ENCODE results near the gene GLIS1.

Gene GLIS1

GRCh38 chr1:53689736-53690326, 49.1 kb downstream of the GLIS1 start:
- DNase-seq, result no peak

GRCh38 chr1:53689223-53689622, 49.7 kb downstream of the GLIS1 start:
- DNase-seq, result no peak

GRCh38 chr1:53688381-53689102, 50.4 kb downstream of the GLIS1 start:
- DNase-seq, result no peak

GRCh38 chr1:53687901-53688300, 51.1 kb downstream of the GLIS1 start:
- no peak for DNase-seq

DNA sequence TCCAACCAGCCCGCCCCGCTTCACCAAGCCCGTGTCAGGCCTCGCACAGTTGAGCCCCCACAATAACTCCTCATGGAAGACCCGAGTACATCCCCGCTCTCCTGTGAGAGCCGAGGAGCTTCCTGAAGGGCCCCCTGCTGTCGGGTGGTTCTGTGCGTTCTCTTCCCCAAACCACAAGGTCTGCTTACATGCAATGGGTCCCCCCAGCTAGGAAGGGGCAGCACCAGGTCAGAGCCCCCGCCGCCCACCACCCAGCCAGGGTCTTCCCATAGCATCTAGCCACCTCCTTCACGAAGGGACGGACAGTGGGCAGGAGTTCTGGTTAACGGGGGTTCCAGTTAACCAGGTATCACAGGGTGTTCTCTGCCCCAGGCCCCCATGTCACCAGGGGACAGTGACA, 51.5 kb downstream of the GLIS1 start:
- no peak for DNase-seq

GRCh38 chr1:53686965-53687267, 52.0 kb downstream of the GLIS1 start:
- DNase-seq, result no peak

DNA sequence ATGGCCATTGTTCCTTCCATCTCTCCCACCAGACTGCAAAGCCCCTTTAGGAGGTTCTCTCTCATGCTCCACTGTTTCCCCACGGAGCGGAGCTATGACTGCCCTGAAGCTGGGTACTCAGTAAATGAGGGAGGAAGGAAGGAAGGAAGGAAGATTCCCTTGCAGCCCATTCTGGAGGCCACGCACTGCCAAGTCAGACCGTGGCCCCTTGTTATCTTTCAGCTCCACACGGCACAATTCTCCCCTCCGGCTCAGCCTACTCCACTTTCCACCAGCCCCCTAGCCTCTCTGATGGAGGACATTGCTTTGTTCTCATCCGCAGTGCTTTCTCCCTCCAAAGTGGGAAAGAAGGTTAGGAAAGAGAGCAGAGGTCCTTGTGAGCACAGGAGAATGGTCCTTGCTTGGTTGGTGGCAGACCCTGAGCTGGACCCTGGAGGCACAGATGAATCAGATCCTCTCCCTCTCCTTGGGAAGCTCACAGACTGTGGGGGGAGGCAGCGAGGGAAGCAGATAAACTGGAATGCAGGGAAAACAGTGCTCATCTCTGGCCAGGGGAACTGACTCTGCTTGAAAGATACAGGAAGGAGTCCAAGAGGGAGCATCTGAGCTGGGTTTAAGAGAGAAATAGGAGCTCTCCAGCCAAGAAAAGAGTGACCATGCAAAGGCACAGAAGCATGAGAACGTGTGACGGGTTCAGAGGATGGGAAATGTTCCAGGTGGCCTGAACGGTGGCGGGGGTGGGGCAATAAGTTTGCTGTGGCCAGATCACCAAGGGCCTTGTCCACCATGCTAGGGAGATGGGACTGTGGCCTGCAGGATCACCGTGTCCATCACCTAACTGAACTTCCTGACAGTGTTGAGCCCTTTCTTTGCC, 52.6 kb downstream of the GLIS1 start:
- DNase-seq, result no peak

DNA sequence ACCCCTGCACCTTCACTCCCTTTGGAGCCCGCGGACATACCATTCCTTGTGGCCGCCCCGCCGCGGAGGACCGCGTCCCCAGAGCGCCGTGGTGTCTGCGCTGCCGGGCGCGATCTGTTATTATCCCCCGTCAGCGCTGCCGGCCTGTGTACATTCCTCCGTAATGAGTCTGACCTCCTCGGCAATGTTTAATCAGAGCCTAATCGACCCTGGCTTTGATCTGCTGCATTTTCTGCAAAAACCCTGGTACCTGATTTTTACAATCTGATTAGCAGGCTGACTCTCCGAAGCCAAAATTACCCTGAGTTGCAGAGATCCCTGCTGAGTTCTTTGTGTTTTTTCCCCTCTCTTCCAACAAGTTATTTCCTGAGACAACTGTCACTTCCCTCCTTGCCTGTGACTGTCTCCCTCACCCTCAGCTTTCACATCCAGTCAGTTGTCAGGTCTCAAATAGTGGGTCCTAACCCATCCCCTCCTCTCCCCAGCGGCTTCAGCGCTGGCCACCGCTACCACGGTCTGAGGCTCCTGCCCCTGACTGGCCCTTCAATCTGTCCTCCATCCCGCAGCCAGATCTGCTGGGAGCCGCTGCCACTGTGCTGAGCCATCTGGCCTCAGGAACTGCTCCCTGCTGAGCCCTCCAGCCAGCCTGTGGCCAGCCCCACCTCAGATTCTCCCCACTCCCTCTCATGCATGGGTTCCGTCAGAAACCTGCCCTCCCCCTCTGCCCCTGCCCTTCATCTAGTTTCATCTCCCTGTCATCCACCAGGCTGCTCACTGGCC, 53.5 kb downstream of the GLIS1 start:
- no peak for DNase-seq

GRCh38 chr1:53684741-53685140, 54.2 kb downstream of the GLIS1 start:
- DNase-seq, result no peak

GRCh38 chr1:53683986-53684740, 54.8 kb downstream of the GLIS1 start:
- no peak for DNase-seq

GRCh38 chr1:53682881-53683280, 56.1 kb downstream of the GLIS1 start:
- no peak for DNase-seq

- DNase-seq, result peak; percentile 60
These were observed 56.8 kb downstream of the GLIS1 start for GRCh38 chr1:53681977-53682685.

- no peak for DNase-seq
These were observed 57.5 kb downstream of the GLIS1 start for GRCh38 chr1:53681351-53681976.

DNA sequence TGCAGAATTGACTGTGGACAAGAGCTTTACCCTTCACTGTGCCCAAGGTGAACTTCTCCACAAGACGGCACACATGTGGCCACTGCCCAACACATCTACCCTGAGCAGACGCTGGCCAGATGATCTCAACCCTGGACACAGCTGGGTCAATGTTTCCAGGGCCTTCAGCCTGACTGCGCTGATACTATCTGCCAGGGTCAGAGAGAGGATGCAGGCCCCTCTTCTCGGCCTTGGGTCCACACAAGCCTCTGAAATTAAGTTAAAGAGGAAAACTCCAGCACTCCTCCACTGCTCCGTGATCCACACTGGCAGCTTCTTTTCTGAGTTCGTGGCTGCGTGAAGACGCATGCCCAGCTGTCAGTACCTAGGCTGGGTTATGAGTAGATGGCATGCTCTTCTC, 58.1 kb downstream of the GLIS1 start:
- no peak for DNase-seq

DNA sequence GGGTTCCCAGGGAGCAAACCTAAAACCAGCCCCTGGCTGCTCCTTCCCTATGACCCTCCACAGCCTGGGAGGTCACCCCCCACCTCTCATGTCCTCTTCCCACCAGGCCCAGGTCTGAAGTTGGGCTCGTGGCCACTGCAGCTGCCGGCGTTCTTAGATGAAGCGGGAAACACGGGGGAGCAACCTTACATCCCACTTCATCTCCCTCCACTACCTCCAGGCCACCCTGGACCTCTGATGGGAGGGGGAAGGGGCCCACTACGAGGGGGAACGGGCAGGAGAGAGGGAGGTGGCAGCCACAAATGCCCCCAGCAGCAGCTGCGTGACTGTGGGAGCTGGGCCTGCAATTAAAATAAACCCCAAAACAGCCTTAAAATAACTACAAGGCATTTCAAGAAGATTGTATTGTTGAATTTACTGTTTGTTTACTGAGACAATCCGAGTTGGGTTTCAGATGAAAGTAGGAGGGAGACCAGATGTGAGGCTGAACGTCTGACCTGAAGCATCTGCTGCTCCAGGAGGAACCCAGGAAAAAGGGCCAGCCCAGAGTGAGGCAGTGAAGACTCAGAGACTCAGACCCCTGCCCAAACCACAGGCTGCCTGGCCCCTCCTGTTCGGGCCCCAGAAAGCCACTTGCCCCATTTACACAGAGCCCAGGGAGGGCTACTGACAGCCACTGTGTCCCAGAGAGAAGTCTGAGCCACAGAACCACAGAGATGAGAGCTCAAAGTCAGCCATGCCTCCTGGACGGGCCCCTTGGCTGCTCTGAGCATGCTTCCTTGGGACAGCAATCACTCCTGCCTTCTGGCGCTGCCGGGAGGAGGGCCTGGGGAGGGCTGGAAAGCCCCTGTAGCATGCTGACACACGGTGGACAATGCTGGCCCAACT, 59.8 kb downstream of the GLIS1 start:
- no peak for DNase-seq

- DNase-seq, result no peak
These were observed 60.5 kb downstream of the GLIS1 start for GRCh38 chr1:53678507-53678906.

DNA sequence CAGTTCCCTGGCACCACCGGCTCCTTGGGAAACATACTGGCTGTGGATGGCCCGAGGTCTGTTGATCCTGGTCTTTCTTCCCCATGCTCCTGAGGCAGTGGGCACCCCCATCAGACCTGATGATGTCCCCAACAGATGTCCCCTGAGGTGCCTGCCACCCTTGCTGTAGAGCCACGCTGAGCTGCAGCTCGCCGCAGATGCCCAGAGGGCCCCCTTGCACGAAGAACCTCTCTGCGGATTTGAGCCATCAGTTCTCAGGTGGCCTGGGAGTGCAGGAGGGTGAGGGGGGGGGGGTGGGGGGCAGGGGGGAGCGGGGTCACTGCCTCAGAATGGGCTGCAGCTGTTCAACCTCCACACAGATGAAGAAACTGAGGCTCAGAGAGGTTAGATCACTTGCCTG, 60.9 kb downstream of the GLIS1 start:
- no peak for DNase-seq

GRCh38 chr1:53677486-53677885, 61.5 kb downstream of the GLIS1 start:
- no peak for DNase-seq

DNA sequence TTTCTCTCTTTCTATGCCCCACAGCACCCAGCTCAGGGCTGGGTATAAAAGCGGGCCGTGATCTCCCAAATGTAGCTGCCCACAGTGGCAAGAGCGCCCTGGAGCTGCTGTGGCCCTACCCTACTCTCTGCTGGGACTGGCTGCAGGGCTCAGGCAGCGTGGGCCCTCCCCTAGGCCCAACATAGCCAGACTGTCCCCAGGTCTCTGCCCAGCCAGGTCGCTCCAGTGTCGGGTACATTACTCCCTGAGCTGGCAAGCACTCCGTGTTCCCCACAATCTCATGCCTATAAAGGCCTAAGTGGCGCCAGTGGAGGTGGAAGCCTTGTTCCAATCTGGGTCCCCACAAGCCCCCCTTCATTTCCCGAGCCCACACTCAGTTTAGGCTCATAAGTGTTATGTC, 66.2 kb downstream of the GLIS1 start:
- no peak for DNase-seq

- no peak for DNase-seq
These were observed 66.7 kb downstream of the GLIS1 start for GRCh38 chr1:53672243-53672642.

Measured in NCI-H2029 (cell line).